B cell (primary cell): ENCODE measurements around the gene SORT1.

Experiments
- EZH2 ChIP-seq: IDR thresholded peaks from 2 replicates; pipeline ENCODE4 v1.6.1; 2012; ENCODE audit warnings: borderline replicate concordance, low read depth, mild to moderate bottlenecking, moderate library complexity, low read length; ENCODE audit not compliant: insufficient read depth, poor library complexity, severe bottlenecking
- TF ChIP-seq, protein P1 (sequence below): fragments of 200-600 bp; IDR thresholded peaks from one replicate; pipeline ENCODE4 v1.8.0; 2022; ENCODE audit warnings: antibody characterized with exemption, mild to moderate bottlenecking

DNA sequence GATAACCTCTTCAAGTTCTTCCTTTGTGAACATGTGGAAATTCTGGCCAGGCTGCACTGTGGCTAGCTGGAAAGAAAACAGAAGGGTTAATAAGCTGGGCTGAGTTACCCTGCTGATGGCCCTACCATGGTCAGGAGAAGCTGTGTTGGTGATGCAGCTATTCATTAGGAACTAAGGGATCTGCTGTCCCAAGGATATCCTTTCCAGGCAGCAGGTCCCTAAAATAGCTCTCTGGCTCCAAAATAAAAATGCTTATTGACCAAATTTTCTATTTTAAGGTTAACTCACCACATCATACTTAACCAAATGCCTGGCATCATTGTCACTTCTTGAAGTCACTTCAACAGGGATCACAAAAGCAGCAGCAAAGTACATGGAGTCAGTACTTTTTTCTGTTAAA is 4.3 kb upstream of the SORT1 start:
- TF ChIP-seq, protein P1, sequence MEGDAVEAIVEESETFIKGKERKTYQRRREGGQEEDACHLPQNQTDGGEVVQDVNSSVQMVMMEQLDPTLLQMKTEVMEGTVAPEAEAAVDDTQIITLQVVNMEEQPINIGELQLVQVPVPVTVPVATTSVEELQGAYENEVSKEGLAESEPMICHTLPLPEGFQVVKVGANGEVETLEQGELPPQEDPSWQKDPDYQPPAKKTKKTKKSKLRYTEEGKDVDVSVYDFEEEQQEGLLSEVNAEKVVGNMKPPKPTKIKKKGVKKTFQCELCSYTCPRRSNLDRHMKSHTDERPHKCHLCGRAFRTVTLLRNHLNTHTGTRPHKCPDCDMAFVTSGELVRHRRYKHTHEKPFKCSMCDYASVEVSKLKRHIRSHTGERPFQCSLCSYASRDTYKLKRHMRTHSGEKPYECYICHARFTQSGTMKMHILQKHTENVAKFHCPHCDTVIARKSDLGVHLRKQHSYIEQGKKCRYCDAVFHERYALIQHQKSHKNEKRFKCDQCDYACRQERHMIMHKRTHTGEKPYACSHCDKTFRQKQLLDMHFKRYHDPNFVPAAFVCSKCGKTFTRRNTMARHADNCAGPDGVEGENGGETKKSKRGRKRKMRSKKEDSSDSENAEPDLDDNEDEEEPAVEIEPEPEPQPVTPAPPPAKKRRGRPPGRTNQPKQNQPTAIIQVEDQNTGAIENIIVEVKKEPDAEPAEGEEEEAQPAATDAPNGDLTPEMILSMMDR = no peak
- TF ChIP-seq EZH2 = no peak
